HFFc6 (cell line): ENCODE measurements around the gene PCSK6. TPM values are rescaled to one million over a fixed set of nuclear protein-coding genes. Genes with fewer than 3 reads are reported as not detected.
A peak's percentile ranks its signal among the peaks of the same experiment; 100 is the strongest.

Source experiments
- DNase-seq: peaks from one replicate; pipeline ENCODE4 v3.0.0-alpha.2; 2018
- H3K27ac Mint-ChIP-seq: 2 replicates; pipeline ENCODE4 v1.8.0; 2020; ENCODE audit warnings: mild to moderate bottlenecking, mixed read lengths
- H3K27me3 Mint-ChIP-seq: 2 replicates; pipeline ENCODE4 v1.8.0; 2021; ENCODE audit warnings: mild to moderate bottlenecking, moderate library complexity, mixed read lengths; ENCODE audit not compliant: insufficient read depth
- H3K36me3 Mint-ChIP-seq: 2 replicates; pipeline ENCODE4 v1.8.0; 2021; ENCODE audit warnings: low read depth, mixed read lengths
- H3K4me1 Mint-ChIP-seq: 2 replicates; pipeline ENCODE4 v1.8.0; 2020; ENCODE audit warnings: low read depth, mixed read lengths
- H3K4me3 Mint-ChIP-seq: 2 replicates; pipeline ENCODE4 v1.8.0; 2020; ENCODE audit warnings: mild to moderate bottlenecking, moderate library complexity, mixed read lengths
- H3K9me3 Mint-ChIP-seq: 2 replicates; pipeline ENCODE4 v1.8.0; 2020; ENCODE audit warnings: mild to moderate bottlenecking, mixed read lengths
- CTCF ChIP-seq: fragments of 200-600 bp; sonication (generic); IDR thresholded peaks from 2 replicates; pipeline ENCODE4 v1.5.0; 2021; ENCODE audit warnings: antibody characterized with exemption, mild to moderate bottlenecking
- total RNA-seq, 6 experiments: library from RNA; stranded (reverse); fragmentation: NEBNext Ultra II Directional; extraction: Animal tissue kit (Norgen Biotek cat#: 25700); gene quantifications; 2 replicates in 1 of 6; 3 replicates in 5 of 6; pipeline ENCODE4 v1.2.3, GENCODE V29; 2021

Gene PCSK6
- total RNA-seq, 6 experiments from 2014 or later: not detected

GRCh38 chr15:101306341-101307047 lies 183.0 kb downstream of the PCSK6 start:
- DNase-seq: no peak
- no peak overlapping the region for H3K27ac Mint-ChIP-seq
- TF ChIP-seq CTCF: no peak
- H3K4me1 Mint-ChIP-seq: no peaks in the 10 kb centered on the region
- H3K36me3 Mint-ChIP-seq: no peaks in the 10 kb centered on the region
- peaks cover 35% of the 10 kb centered on the region for H3K27me3 Mint-ChIP-seq
- H3K9me3 Mint-ChIP-seq: no peaks in the 10 kb centered on the region
- no peak overlapping the region for H3K4me3 Mint-ChIP-seq

GRCh38 chr15:101305820-101306255 lies 183.7 kb downstream of the PCSK6 start:
- Mint-ChIP-seq H3K4me1 (no peaks in the 10 kb centered on the region), H3K27ac (no peak overlapping the region), H3K9me3 (no peaks in the 10 kb centered on the region), H3K4me3 (no peak overlapping the region), H3K27me3 (peaks cover 35% of the 10 kb centered on the region), H3K36me3 (no peaks in the 10 kb centered on the region)
- DNase-seq: no peak
- TF ChIP-seq CTCF: no peak

GRCh38 chr15:101303408-101303807 lies 186.1 kb downstream of the PCSK6 start:
- Mint-ChIP-seq H3K4me1 (no peaks in the 10 kb centered on the region), H3K9me3 (no peaks in the 10 kb centered on the region), H3K27ac (no peak overlapping the region), H3K4me3 (no peak overlapping the region), H3K27me3 (peaks cover 35% of the 10 kb centered on the region), H3K36me3 (no peaks in the 10 kb centered on the region)
- DNase-seq: no peak
- TF ChIP-seq CTCF: no peak

- peak; percentile 59 for DNase-seq
- no peaks in the 10 kb centered on the region; the same call in 1 of the 2 replicates for H3K27me3 Mint-ChIP-seq
- no peak for TF ChIP-seq CTCF
- H3K36me3 Mint-ChIP-seq: peaks cover 17% of the 10 kb centered on the region
- peak overlapping the region; percentile 99 for H3K4me3 Mint-ChIP-seq
- peaks cover 36% of the 10 kb centered on the region for H3K4me1 Mint-ChIP-seq
- H3K27ac Mint-ChIP-seq: peak overlapping the region; percentile 73
- H3K9me3 Mint-ChIP-seq: peaks cover 7% of the 10 kb centered on the region; the same call in 1 of the 2 replicates
Observed at GRCh38 chr15:101296418-101297405, 192.8 kb downstream of the PCSK6 start.

GRCh38 chr15:101295607-101296161 lies 193.8 kb downstream of the PCSK6 start:
- peaks cover 40% of the 10 kb centered on the region for H3K4me1 Mint-ChIP-seq
- TF ChIP-seq CTCF: no peak
- DNase-seq: no peak
- peak overlapping the region; percentile 73 for H3K27ac Mint-ChIP-seq
- peaks cover 17% of the 10 kb centered on the region for H3K36me3 Mint-ChIP-seq
- H3K27me3 Mint-ChIP-seq: no peaks in the 10 kb centered on the region; the same call in 1 of the 2 replicates
- H3K9me3 Mint-ChIP-seq: peaks cover 7% of the 10 kb centered on the region; the same call in 1 of the 2 replicates
- peak overlapping the region; percentile 99 for H3K4me3 Mint-ChIP-seq
